Lung (tissue), 12 donors: ENCODE results near the gene ABTB1. TPM values are rescaled to one million over a fixed set of nuclear protein-coding genes. Genes with fewer than 3 reads are reported as not detected.

Experiments used
- ATAC-seq: fragments of 200-7000 bp; cut with Tn5 transposase; one replicate; pipeline ENCODE4 v1.9.1; 2020; ENCODE audit warnings: moderate number of reproducible peaks; ENCODE audit not compliant: insufficient read depth, low FRiP score
- DNase-seq, 3 donors: peaks; one replicate each; pipeline ENCODE4 v3.0.0-alpha.2; 2013 to 2017
- H3K27ac ChIP-seq, 2 donors: one replicate each; pipeline ENCODE4 v1.5.1; 2013; ENCODE audit warnings: mild to moderate bottlenecking in 2 of 2, moderate library complexity in 2 of 2, control low read depth in 1 of 2, inconsistent platforms in 1 of 2, low read depth in 1 of 2, low read length in 1 of 2
- H3K27me3 ChIP-seq, 3 donors: one replicate each; pipeline ENCODE4 v1.5.1; 2013; ENCODE audit warnings: low read length in 2 of 3; ENCODE audit not compliant: control insufficient read depth in 3 of 3, insufficient read depth in 3 of 3
- H3K36me3 ChIP-seq, 4 donors: one replicate each; pipeline ENCODE4 v1.5.1; 2013; ENCODE audit warnings: low read length in 4 of 4, mild to moderate bottlenecking in 1 of 4, moderate library complexity in 1 of 4; ENCODE audit not compliant: control insufficient read depth in 4 of 4, insufficient read depth in 4 of 4
- H3K4me1 ChIP-seq, 5 donors: one replicate each; pipeline ENCODE4 v1.5.1; 2013; ENCODE audit warnings: low read length in 5 of 5, mild to moderate bottlenecking in 2 of 5, moderate library complexity in 1 of 5; ENCODE audit not compliant: control insufficient read depth in 5 of 5, insufficient read depth in 5 of 5
- H3K4me3 ChIP-seq: one replicate; pipeline ENCODE4 v1.5.1; 2013; ENCODE audit warnings: mild to moderate bottlenecking, control low read depth, moderate library complexity
- H3K9ac ChIP-seq, 2 donors: one replicate each; pipeline ENCODE4 v1.5.1; 2013; ENCODE audit warnings: low read length in 2 of 2, control low read depth in 1 of 2; ENCODE audit not compliant: insufficient read depth in 1 of 2
- H3K9me3 ChIP-seq, 4 donors: one replicate each; pipeline ENCODE4 v1.5.1; 2013; ENCODE audit warnings: low read length in 3 of 4, mild to moderate bottlenecking in 1 of 4, moderate library complexity in 1 of 4; ENCODE audit not compliant: control insufficient read depth in 4 of 4, insufficient read depth in 3 of 4
- CTCF ChIP-seq: IDR thresholded peaks from 2 replicates; pipeline ENCODE4 v1.5.1; 2012; ENCODE audit warnings: mild to moderate bottlenecking; ENCODE audit errors: control extremely low read depth, extremely low read depth
- WGBS, 2 donors: extraction: QIAGEN DNeasy Blood & Tissue Kit; methylation state at CpG; one replicate each; pipeline ENCODE4 v1.1.7; 2013; 5-methylcytosine and 5-hydroxymethylcytosine counted together
- polyA plus RNA-seq, 2 donors: library from polyadenylated mRNA; stranded (reverse); fragments of 200-250 nt; gene quantifications; one replicate each; pipeline ENCODE4 v1.2.1, GENCODE V29; 2013
- total RNA-seq, 2 donors: library from RNA; depleted of rRNA in 1 of 2; stranded (reverse); fragments of >200 nt in 1 of 2; gene quantifications; one replicate each; pipeline ENCODE4 v1.2.1, GENCODE V29; 2014 to 2021
- donor health status: control.
- donor health status: control.
- donor health status: Bipolar disorder and iron deficiency.
- donor health status: healthy.
- donor health status: DM: yes; HTN: yes; CAD: no.

Gene ABTB1
- total and polyA plus RNA-seq, 4 donors: 30.7 to 102 (median 48.6) TPM

GRCh38 chr3:127644641-127645370, 27.9 kb upstream of the ABTB1 start:
- Histone ChIP-seq H3K9me3 (no peaks in the 10 kb centered on the region), H3K4me3 (no peak overlapping the region), H3K4me1 (no peaks in the 10 kb centered on the region), H3K27me3 (no peaks in the 10 kb centered on the region), H3K36me3 (no peaks in the 10 kb centered on the region), H3K9ac (no peak overlapping the region), H3K27ac (no peak overlapping the region)
- ATAC-seq (no peak), DNase-seq (no peak)
- WGBS, 2 donors: 72 to 74% methylated on average over 5 of the region's 5 CpGs
- TF ChIP-seq CTCF: no peak

- no peaks in the 10 kb centered on the region for H3K36me3 ChIP-seq
Observed at GRCh38 chr3:127645371-127646015, 27.3 kb upstream of the ABTB1 start.

GRCh38 chr3:127646501-127647046, 26.2 kb upstream of the ABTB1 start:
- Histone ChIP-seq H3K36me3 (no peaks in the 10 kb centered on the region), H3K9me3 (no peaks in the 10 kb centered on the region), H3K27ac (no peak overlapping the region), H3K4me3 (no peak overlapping the region), H3K4me1 (no peaks in the 10 kb centered on the region), H3K9ac (no peak overlapping the region), H3K27me3 (no peaks in the 10 kb centered on the region)
- ATAC-seq (no peak), DNase-seq (no peak)
- TF ChIP-seq CTCF: no peak
- WGBS, 2 donors: 94 to 96% methylated on average over 10 of the region's 10 CpGs

More at GRCh38 chr3:127645371-127646015, 27.3 kb upstream of the ABTB1 start:
- TF ChIP-seq CTCF: no peak
- Histone ChIP-seq H3K9me3 (no peaks in the 10 kb centered on the region), H3K9ac (no peak overlapping the region), H3K4me1 (no peaks in the 10 kb centered on the region), H3K27ac (no peak overlapping the region), H3K27me3 (no peaks in the 10 kb centered on the region), H3K4me3 (no peak overlapping the region)
- WGBS, 2 donors: 94 to 96% methylated on average over 8 of the region's 8 CpGs
- ATAC-seq: no peak
- DNase-seq: no peak
